ENCODE data around the gene ESR2.

The ESR2 gene

GRCh38 chr14:64092338-64092737 is 201.8 kb downstream of the ESR2 start:
- H3K27ac ChIP-seq: no peak overlapping the region
- TF ChIP-seq CTCF (conservative IDR thresholded peaks at IDR 0.05): no peak

- H3K27ac ChIP-seq: no peak overlapping the region
- TF ChIP-seq CTCF (conservative IDR thresholded peaks at IDR 0.05): no peak
These were observed 203.0 kb downstream of the ESR2 start for GRCh38 chr14:64091217-64091616.

GRCh38 chr14:64089920-64090319 is 204.3 kb downstream of the ESR2 start:
- H3K27ac ChIP-seq: no peak overlapping the region
- TF ChIP-seq CTCF (conservative IDR thresholded peaks at IDR 0.05): no peak

GRCh38 chr14:64088647-64088964 is 205.6 kb downstream of the ESR2 start:
- TF ChIP-seq CTCF (conservative IDR thresholded peaks at IDR 0.05): no peak
- peak overlapping the region; percentile 38 for H3K27ac ChIP-seq

- TF ChIP-seq CTCF (conservative IDR thresholded peaks at IDR 0.05): no peak
- H3K27ac ChIP-seq: no peak overlapping the region
These were observed 211.3 kb downstream of the ESR2 start for GRCh38 chr14:64082837-64083236.

- H3K27ac ChIP-seq: no peak overlapping the region
- TF ChIP-seq CTCF (conservative IDR thresholded peaks at IDR 0.05): no peak
These were observed 212.9 kb downstream of the ESR2 start for GRCh38 chr14:64081174-64081746.

GRCh38 chr14:64080452-64080851 is 213.7 kb downstream of the ESR2 start:
- H3K27ac ChIP-seq: no peak overlapping the region
- no peak for TF ChIP-seq CTCF (conservative IDR thresholded peaks at IDR 0.05)

- no peak for TF ChIP-seq CTCF (conservative IDR thresholded peaks at IDR 0.05)
- no peak overlapping the region for H3K27ac ChIP-seq
These were observed 218.6 kb downstream of the ESR2 start for GRCh38 chr14:64075613-64076005.
